ENCODE results near the gene PTPRD.

PTPRD gene

DNA sequence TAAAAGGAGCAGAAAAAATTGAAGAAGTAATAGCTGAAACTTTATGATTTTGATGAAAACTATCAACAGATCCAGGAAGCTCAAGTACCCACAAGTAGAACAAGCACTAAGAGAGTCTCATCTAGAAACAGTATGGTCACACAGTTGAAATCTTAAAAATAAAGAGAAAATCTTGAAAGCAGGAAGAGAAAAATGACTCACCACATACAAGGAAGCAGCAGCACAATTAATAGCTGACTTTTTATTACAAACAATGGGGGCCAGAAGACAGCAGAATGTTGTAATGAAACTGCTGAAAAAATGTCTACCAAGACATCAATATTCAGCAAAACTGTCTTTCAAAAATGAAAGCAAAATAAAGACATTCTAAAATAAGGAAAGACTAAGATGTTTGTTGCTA lies 1704.9 kb downstream of the PTPRD start:
- no peaks in the 10 kb centered on the region for H3K36me3 ChIP-seq (ENCODE audit: insufficient read depth, low read length)
- H3K4me1 ChIP-seq (ENCODE audit: control insufficient read depth, insufficient read depth, low read length, unreplicated experiment): no peaks in the 10 kb centered on the region
- no peak overlapping the region for H2AFZ ChIP-seq (ENCODE audit: low read length, unreplicated experiment)
- H3K27me3 ChIP-seq (ENCODE audit: insufficient read depth, low read length): no peaks in the 10 kb centered on the region
- no peak overlapping the region for H3K27ac ChIP-seq (ENCODE audit: low read depth, low read length)
- H3K4me3 ChIP-seq (ENCODE audit: low read depth, low read length): no peak overlapping the region
- no peaks in the 10 kb centered on the region for H3K79me2 ChIP-seq (ENCODE audit: control insufficient read depth, insufficient read depth, low read length, unreplicated experiment)

DNA sequence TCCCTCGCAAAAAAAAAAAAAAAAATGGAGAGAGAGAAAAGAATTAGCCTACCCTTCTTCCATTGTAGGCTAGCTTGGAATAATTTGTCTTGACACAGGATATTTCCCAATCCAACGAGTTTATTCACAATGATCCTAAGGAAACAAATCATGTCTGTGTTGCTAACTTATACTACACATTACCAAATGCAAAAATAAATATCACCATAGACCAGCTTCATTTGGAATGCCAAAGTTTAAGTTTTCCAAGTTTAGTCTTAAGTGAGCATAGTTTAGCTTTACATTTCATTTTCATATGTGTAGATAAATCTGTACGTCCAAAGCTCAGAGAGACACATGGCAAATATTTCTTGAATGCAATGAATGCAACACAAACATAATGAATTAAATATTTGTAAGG lies 1707.1 kb downstream of the PTPRD start:
- no peak overlapping the region for H2AFZ ChIP-seq (ENCODE audit: low read length, unreplicated experiment)
- no peaks in the 10 kb centered on the region for H3K4me1 ChIP-seq (ENCODE audit: control insufficient read depth, insufficient read depth, low read length, unreplicated experiment)
- H3K27ac ChIP-seq (ENCODE audit: low read depth, low read length): no peak overlapping the region
- H3K36me3 ChIP-seq (ENCODE audit: insufficient read depth, low read length): no peaks in the 10 kb centered on the region
- H3K79me2 ChIP-seq (ENCODE audit: control insufficient read depth, insufficient read depth, low read length, unreplicated experiment): no peaks in the 10 kb centered on the region
- no peaks in the 10 kb centered on the region for H3K27me3 ChIP-seq (ENCODE audit: insufficient read depth, low read length)
- no peak overlapping the region for H3K4me3 ChIP-seq (ENCODE audit: low read depth, low read length)

DNA sequence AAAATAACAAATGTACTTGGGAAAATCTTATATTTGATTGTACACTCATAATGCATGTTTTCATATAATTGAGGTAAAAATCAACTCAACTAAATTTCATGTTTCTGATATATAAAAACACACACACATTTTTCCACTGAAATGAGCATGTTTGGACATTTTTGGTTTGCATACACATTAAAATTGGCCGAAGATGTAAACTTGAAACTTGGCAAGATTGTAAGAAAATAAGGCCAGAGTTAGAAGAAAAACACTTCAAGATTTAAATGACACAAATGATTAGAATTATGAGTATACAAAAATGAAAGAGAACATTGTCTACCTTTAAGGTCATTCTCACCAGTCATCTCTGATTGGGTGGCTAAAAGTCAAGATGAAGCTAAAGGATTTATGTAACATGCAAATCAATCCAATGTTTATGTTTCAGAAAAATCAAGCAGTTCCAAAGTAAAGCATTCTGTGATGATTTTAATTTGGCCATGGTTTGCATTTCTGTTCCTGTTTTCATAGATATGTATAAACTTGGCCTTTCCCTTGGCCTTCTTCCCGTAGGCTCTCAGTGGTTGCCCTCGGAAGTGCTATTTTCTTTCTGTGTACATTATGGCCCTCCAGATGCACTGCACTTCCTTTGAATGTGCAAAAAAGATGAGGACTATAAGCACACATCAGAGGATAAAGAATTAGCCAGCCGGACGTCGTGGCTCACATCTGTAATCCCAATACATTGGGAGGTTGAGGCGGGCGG lies 1707.9 kb downstream of the PTPRD start:
- H3K36me3 ChIP-seq (ENCODE audit: insufficient read depth, low read length): no peaks in the 10 kb centered on the region
- no peak overlapping the region for H2AFZ ChIP-seq (ENCODE audit: low read length, unreplicated experiment)
- no peak overlapping the region for H3K27ac ChIP-seq (ENCODE audit: low read depth, low read length)
- H3K4me1 ChIP-seq (ENCODE audit: control insufficient read depth, insufficient read depth, low read length, unreplicated experiment): no peaks in the 10 kb centered on the region
- H3K27me3 ChIP-seq (ENCODE audit: insufficient read depth, low read length): no peaks in the 10 kb centered on the region
- H3K79me2 ChIP-seq (ENCODE audit: control insufficient read depth, insufficient read depth, low read length, unreplicated experiment): no peaks in the 10 kb centered on the region
- no peak overlapping the region for H3K4me3 ChIP-seq (ENCODE audit: low read depth, low read length)

DNA sequence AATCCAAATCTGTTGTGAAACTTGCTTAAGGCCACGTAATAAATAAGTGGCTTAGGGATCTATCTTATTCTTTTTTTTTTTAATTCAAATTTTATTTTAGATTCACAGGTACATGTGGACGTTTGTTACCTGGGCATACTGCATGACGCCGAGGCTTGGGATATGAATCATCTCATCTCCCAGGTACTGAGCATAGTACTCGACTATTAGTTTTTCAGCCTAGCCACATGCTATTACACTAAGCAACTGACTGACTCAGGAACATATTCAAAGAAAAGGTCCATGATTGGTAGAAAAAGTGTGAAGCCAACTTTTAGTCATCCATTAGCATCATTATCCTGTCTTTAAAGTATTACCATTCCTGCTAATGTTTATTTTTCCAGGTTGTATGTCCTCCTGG lies 1709.7 kb downstream of the PTPRD start:
- Histone ChIP-seq H3K4me1 (ENCODE audit: control insufficient read depth, insufficient read depth, low read length, unreplicated experiment) (no peaks in the 10 kb centered on the region), H3K36me3 (ENCODE audit: insufficient read depth, low read length) (no peaks in the 10 kb centered on the region), H3K27ac (ENCODE audit: low read depth, low read length) (no peak overlapping the region)

DNA sequence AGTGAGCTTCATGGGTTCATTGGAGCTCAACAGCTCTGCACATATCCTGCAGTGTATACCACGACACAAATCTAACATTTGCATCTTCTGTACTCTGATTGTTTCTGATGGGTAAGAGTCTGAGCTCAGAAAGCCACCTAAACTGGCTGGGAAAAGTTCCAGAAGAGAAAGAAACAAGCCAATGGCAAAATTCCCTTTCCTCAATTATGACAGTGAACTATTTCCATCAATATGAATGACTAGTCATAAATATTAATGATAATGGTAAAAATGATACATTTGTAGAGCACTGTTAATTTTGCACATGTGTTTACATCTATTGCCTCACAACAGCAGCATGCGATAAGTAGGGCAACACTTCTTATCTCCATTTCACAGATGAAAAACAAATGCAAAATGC lies 1711.7 kb downstream of the PTPRD start:
- H3K36me3 ChIP-seq (ENCODE audit: insufficient read depth, low read length): no peaks in the 10 kb centered on the region
- H3K4me1 ChIP-seq (ENCODE audit: control insufficient read depth, insufficient read depth, low read length, unreplicated experiment): no peaks in the 10 kb centered on the region
- no peak overlapping the region for H3K4me3 ChIP-seq (ENCODE audit: low read depth, low read length)
- H2AFZ ChIP-seq (ENCODE audit: low read length, unreplicated experiment): no peak overlapping the region
- H3K27ac ChIP-seq (ENCODE audit: low read depth, low read length): no peak overlapping the region
- no peaks in the 10 kb centered on the region for H3K79me2 ChIP-seq (ENCODE audit: control insufficient read depth, insufficient read depth, low read length, unreplicated experiment)
- no peaks in the 10 kb centered on the region for H3K27me3 ChIP-seq (ENCODE audit: insufficient read depth, low read length)

More for the DNA sequence above, 1709.7 kb downstream of the PTPRD start:
- no peak overlapping the region for H2AFZ ChIP-seq (ENCODE audit: low read length, unreplicated experiment)
- H3K79me2 ChIP-seq (ENCODE audit: control insufficient read depth, insufficient read depth, low read length, unreplicated experiment): no peaks in the 10 kb centered on the region
- H3K4me3 ChIP-seq (ENCODE audit: low read depth, low read length): no peak overlapping the region
- no peaks in the 10 kb centered on the region for H3K27me3 ChIP-seq (ENCODE audit: insufficient read depth, low read length)

DNA sequence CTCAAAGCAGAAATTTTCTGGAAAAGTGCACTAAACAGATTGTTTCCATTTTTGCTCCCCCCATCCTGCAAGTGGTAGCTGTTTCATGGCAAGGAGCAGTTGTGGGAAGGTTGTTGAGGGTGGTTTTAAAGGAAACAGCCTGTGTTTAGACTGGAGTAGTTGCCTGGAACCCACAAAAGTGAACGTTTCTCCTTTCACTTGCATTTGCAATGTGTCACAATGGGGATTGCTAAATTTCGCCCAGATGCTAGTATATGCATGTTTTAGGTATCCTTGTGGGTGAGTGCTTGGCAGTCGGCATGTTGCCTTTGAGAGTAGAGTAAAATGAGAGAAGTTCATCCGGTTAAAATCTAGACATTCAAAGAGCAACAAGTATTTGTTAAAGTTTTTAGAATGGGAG lies 1713.3 kb downstream of the PTPRD start:
- Histone ChIP-seq H3K36me3 (ENCODE audit: insufficient read depth, low read length) (no peaks in the 10 kb centered on the region), H3K4me1 (ENCODE audit: control insufficient read depth, insufficient read depth, low read length, unreplicated experiment) (no peaks in the 10 kb centered on the region), H3K4me3 (ENCODE audit: low read depth, low read length) (no peak overlapping the region), H2AFZ (ENCODE audit: low read length, unreplicated experiment) (no peak overlapping the region), H3K27me3 (ENCODE audit: insufficient read depth, low read length) (no peaks in the 10 kb centered on the region), H3K79me2 (ENCODE audit: control insufficient read depth, insufficient read depth, low read length, unreplicated experiment) (no peaks in the 10 kb centered on the region), H3K27ac (ENCODE audit: low read depth, low read length) (no peak overlapping the region)

DNA sequence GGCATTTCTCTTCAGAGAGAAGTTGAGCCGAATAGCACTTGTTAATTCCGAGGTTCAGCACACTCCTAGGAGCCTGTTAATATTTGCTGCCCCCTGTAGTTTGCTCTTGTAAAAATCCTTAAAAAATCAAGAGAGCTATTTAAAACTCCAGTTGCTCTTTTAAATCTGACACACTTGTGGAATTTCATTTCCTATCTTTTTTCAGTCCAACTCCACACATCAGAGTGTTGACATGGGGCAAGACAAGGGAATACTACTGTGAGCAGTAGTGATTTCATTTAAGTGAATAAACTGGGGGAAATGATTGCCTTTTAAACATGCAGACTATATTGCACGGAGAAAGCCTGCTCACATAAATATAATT lies 1717.0 kb downstream of the PTPRD start:
- Histone ChIP-seq H3K36me3 (ENCODE audit: insufficient read depth, low read length) (no peaks in the 10 kb centered on the region), H3K27me3 (ENCODE audit: insufficient read depth, low read length) (no peaks in the 10 kb centered on the region), H3K79me2 (ENCODE audit: control insufficient read depth, insufficient read depth, low read length, unreplicated experiment) (no peaks in the 10 kb centered on the region), H3K4me1 (ENCODE audit: control insufficient read depth, insufficient read depth, low read length, unreplicated experiment) (no peaks in the 10 kb centered on the region), H2AFZ (ENCODE audit: low read length, unreplicated experiment) (no peak overlapping the region), H3K4me3 (ENCODE audit: low read depth, low read length) (no peak overlapping the region), H3K27ac (ENCODE audit: low read depth, low read length) (no peak overlapping the region)

DNA sequence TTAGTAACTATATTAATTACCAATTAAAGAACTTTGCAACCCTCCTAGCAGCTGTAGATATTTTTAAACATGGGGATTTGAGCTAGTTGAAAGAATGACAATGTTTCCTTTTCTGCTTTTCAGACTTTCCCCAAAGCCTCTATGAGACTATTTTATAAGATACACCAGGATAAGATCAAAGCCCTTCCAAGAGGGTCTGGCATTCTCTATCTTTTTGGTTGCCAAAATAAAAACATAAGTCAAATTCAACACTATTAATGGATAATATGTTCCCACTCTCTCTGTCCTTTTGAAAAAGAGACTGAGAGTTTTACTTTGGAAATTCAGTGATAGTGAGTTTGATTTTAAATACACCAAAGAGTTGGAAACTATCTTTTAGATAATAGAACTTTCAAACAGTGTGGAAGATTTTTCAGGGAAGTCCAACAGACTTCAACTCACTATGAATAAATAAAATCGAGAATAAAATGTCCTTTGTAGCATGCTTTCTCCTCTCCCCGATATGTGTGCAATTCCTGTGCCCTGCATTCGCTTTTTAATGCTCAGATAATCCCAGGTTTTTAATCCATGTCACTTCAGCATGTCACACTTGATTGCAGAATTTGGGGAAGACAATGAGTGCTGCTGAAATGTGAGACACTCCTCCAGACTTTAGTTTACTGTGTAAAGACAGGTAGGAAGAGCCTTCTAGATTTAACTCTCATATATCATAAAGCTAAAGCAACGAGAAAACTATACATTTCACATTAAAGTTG lies 1717.5 kb downstream of the PTPRD start:
- no peak overlapping the region for H3K27ac ChIP-seq (ENCODE audit: low read depth, low read length)
- no peak overlapping the region for H2AFZ ChIP-seq (ENCODE audit: low read length, unreplicated experiment)
- no peak overlapping the region for H3K4me3 ChIP-seq (ENCODE audit: low read depth, low read length)
- no peaks in the 10 kb centered on the region for H3K4me1 ChIP-seq (ENCODE audit: control insufficient read depth, insufficient read depth, low read length, unreplicated experiment)
- no peaks in the 10 kb centered on the region for H3K27me3 ChIP-seq (ENCODE audit: insufficient read depth, low read length)
- H3K36me3 ChIP-seq (ENCODE audit: insufficient read depth, low read length): no peaks in the 10 kb centered on the region
- no peaks in the 10 kb centered on the region for H3K79me2 ChIP-seq (ENCODE audit: control insufficient read depth, insufficient read depth, low read length, unreplicated experiment)

DNA sequence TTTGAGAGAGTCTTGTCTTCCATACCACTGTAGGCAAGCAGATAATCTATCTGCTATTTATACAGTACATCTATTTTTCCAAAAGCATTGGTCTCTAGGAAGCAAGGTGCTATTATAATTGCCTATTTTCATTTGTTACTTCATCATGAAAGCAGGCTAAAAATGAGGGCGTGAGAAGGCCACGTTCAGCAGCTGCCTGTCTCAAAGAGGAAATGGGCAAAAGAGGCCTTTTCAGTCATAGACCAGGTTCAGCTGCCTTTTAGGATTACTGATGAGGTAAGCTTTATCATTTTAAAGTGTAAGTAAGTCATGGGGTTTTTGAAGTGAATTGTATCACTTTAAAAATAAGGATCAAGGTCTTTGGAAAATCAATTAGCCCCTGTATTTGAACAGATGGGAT lies 1722.1 kb downstream of the PTPRD start:
- Histone ChIP-seq H2AFZ (ENCODE audit: low read length, unreplicated experiment) (no peak overlapping the region), H3K27me3 (ENCODE audit: insufficient read depth, low read length) (no peaks in the 10 kb centered on the region), H3K27ac (ENCODE audit: low read depth, low read length) (no peak overlapping the region), H3K4me3 (ENCODE audit: low read depth, low read length) (no peak overlapping the region), H3K36me3 (ENCODE audit: insufficient read depth, low read length) (no peaks in the 10 kb centered on the region), H3K4me1 (ENCODE audit: control insufficient read depth, insufficient read depth, low read length, unreplicated experiment) (no peaks in the 10 kb centered on the region), H3K79me2 (ENCODE audit: control insufficient read depth, insufficient read depth, low read length, unreplicated experiment) (no peaks in the 10 kb centered on the region)

DNA sequence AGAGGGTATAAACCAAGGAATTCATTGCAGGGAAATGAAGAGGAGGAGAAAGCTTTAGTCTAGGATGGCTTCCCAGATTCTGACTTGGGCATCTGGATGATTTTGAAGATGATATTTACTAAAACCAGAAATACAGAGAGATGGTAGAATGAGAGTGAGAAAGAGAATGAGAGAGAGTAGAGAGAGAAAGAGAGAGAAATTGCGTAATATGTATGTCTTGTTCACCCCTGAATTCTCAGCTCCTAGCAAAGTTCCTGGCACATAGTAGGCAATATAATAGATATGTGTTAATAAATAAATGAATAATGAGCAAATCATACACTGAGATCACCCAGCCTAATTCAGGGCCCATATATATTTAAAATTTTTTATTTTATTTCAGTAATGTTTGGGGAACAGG lies 1723.7 kb downstream of the PTPRD start:
- Histone ChIP-seq H3K79me2 (ENCODE audit: control insufficient read depth, insufficient read depth, low read length, unreplicated experiment) (no peaks in the 10 kb centered on the region), H3K4me3 (ENCODE audit: low read depth, low read length) (no peak overlapping the region), H3K36me3 (ENCODE audit: insufficient read depth, low read length) (no peaks in the 10 kb centered on the region), H3K27me3 (ENCODE audit: insufficient read depth, low read length) (no peaks in the 10 kb centered on the region), H3K27ac (ENCODE audit: low read depth, low read length) (no peak overlapping the region), H3K4me1 (ENCODE audit: control insufficient read depth, insufficient read depth, low read length, unreplicated experiment) (no peaks in the 10 kb centered on the region), H2AFZ (ENCODE audit: low read length, unreplicated experiment) (no peak overlapping the region)

DNA sequence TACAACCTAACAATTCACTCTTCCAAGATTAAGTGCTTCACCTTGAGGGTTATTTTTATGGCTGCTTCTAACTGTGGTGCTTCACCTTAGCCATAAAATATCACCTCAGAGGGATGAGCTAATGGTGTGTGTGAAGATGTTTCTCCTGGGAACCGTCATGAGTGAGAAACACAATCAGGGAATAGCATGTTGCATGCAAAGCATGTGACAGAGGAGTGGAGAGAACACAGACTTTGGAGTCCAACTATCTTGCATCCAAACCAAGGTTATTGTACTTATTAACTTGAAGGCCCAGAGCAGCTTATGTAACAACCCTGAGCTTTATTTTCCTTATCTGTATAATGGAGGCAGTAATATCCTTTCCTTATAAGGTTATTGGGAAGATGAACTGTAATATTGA lies 1724.2 kb downstream of the PTPRD start:
- H3K27ac ChIP-seq (ENCODE audit: low read depth, low read length): no peak overlapping the region
- no peaks in the 10 kb centered on the region for H3K79me2 ChIP-seq (ENCODE audit: control insufficient read depth, insufficient read depth, low read length, unreplicated experiment)

More for the DNA sequence above, 1724.2 kb downstream of the PTPRD start:
- Histone ChIP-seq H2AFZ (ENCODE audit: low read length, unreplicated experiment) (no peak overlapping the region), H3K27me3 (ENCODE audit: insufficient read depth, low read length) (no peaks in the 10 kb centered on the region), H3K4me1 (ENCODE audit: control insufficient read depth, insufficient read depth, low read length, unreplicated experiment) (no peaks in the 10 kb centered on the region), H3K36me3 (ENCODE audit: insufficient read depth, low read length) (no peaks in the 10 kb centered on the region), H3K4me3 (ENCODE audit: low read depth, low read length) (no peak overlapping the region)
